HEK293 (cell line): ENCODE data around the gene ETV6.

ENCODE experiments used
- CTCF ChIA-PET: fragments of 350-600 bp; formaldehyde crosslinking; extraction: SDS; loops from one replicate; lab custom pipeline; 2021; ENCODE audit warnings: antibody characterized with exemption; lab: Yijun Ruan, JAX
- POLR2A ChIA-PET: fragments of 300-600 bp; formaldehyde crosslinking; extraction: SDS; loops from one replicate; lab custom pipeline; 2020; ENCODE audit warnings: antibody characterized with exemption, inconsistent platforms; lab: Yijun Ruan, JAX
- H3K27ac ChIP-seq: fragments of 200-500 bp; sonication (Bioruptor generic); 2 replicates; pipeline ENCODE4 v1.5.1; 2014; ENCODE audit warnings: low read depth, low read length, control low read depth, inconsistent platforms; ENCODE audit errors: extremely low read depth
- H3K36me3 ChIP-seq, 2 experiments: fragments of 200-500 bp in 1 of 2; sonication (Bioruptor generic) in 1 of 2; 1 replicate in 1 of 2; 2 replicates in 1 of 2; pipeline ENCODE4 v1.5.1; 2014 to 2017; ENCODE audit warnings: inconsistent platforms in 2 of 2, low read length in 2 of 2; ENCODE audit not compliant: control insufficient read depth in 2 of 2, insufficient read depth in 1 of 2
- H3K4me1 ChIP-seq: fragments of 200-500 bp; sonication (Bioruptor generic); 2 replicates; pipeline ENCODE4 v1.5.1; 2014; ENCODE audit warnings: mild to moderate bottlenecking, low read length, inconsistent platforms; ENCODE audit not compliant: control insufficient read depth, insufficient read depth
- H3K4me3 ChIP-seq: 2 replicates; pipeline ENCODE4 v1.5.1; 2011; ENCODE audit warnings: low read depth, mild to moderate bottlenecking, control low read depth, low read length, moderate library complexity
- H3K9me3 ChIP-seq: fragments of 200-500 bp; sonication (Bioruptor generic); 2 replicates; pipeline ENCODE4 v1.5.1; 2014; ENCODE audit warnings: low read depth, low read length, inconsistent platforms; ENCODE audit not compliant: control insufficient read depth, insufficient read depth
- GLIS2 ChIP-seq: fragments of 450-650 bp; formaldehyde crosslinking; IDR thresholded peaks from 2 replicates; pipeline ENCODE4 v1.5.1; 2016; ENCODE audit warnings: missing biosample characterization, missing genetic modification characterization
- KLF1 ChIP-seq: fragments of 450-650 bp; formaldehyde crosslinking; IDR thresholded peaks from 2 replicates; pipeline ENCODE4 v1.5.1; 2016; ENCODE audit warnings: missing biosample characterization, missing genetic modification characterization
- KLF17 ChIP-seq: fragments of 450-650 bp; formaldehyde crosslinking; IDR thresholded peaks from 2 replicates; pipeline ENCODE4 v1.5.1; 2016; ENCODE audit warnings: missing biosample characterization, missing genetic modification characterization
- KLF7 ChIP-seq: fragments of 450-650 bp; formaldehyde crosslinking; IDR thresholded peaks from 2 replicates; pipeline ENCODE4 v1.5.1; 2016; ENCODE audit warnings: missing biosample characterization, missing genetic modification characterization, borderline replicate concordance
- OVOL3 ChIP-seq: fragments of 450-650 bp; formaldehyde crosslinking; IDR thresholded peaks from 2 replicates; pipeline ENCODE4 v1.5.1; 2016; ENCODE audit warnings: missing biosample characterization, missing genetic modification characterization
- TSHZ1 ChIP-seq: fragments of 450-650 bp; formaldehyde crosslinking; IDR thresholded peaks from 2 replicates; pipeline ENCODE4 v1.5.1; 2016; ENCODE audit warnings: missing biosample characterization, missing genetic modification characterization, borderline replicate concordance
- ZBTB7A ChIP-seq: fragments of 450-650 bp; formaldehyde crosslinking; IDR thresholded peaks from 2 replicates; pipeline ENCODE4 v1.5.1; 2016; ENCODE audit warnings: low read depth, missing biosample characterization, missing genetic modification characterization
- ZEB2 ChIP-seq: fragments of 450-650 bp; formaldehyde crosslinking; IDR thresholded peaks from 2 replicates; pipeline ENCODE4 v1.5.1; 2016; ENCODE audit warnings: missing biosample characterization, missing genetic modification characterization
- ZNF366 ChIP-seq: fragments of 450-650 bp; formaldehyde crosslinking; conservative IDR thresholded peaks from 2 replicates; pipeline ENCODE4 v1.5.1; 2016; ENCODE audit warnings: missing biosample characterization, missing genetic modification characterization
- ZNF404 ChIP-seq: fragments of 450-650 bp; formaldehyde crosslinking; IDR thresholded peaks from 2 replicates; pipeline ENCODE4 v1.5.1; 2017; ENCODE audit warnings: missing biosample characterization, missing genetic modification characterization
- ZNF473 ChIP-seq: fragments of 450-650 bp; formaldehyde crosslinking; IDR thresholded peaks from 2 replicates; pipeline ENCODE4 v1.5.1; 2017; ENCODE audit warnings: missing biosample characterization, missing genetic modification characterization
- ZNF530 ChIP-seq: fragments of 450-650 bp; formaldehyde crosslinking; IDR thresholded peaks from 2 replicates; pipeline ENCODE4 v1.5.1; 2016; ENCODE audit warnings: low read depth, missing biosample characterization, missing genetic modification characterization
- ZNF558 ChIP-seq: fragments of 450-650 bp; formaldehyde crosslinking; IDR thresholded peaks from 2 replicates; pipeline ENCODE4 v1.5.1; 2016; ENCODE audit warnings: missing biosample characterization, missing genetic modification characterization
- ZNF624 ChIP-seq: fragments of 450-650 bp; formaldehyde crosslinking; IDR thresholded peaks from 2 replicates; pipeline ENCODE4 v1.5.1; 2017; ENCODE audit warnings: missing biosample characterization, missing genetic modification characterization
- ZNF76 ChIP-seq: fragments of 450-650 bp; formaldehyde crosslinking; IDR thresholded peaks from 2 replicates; pipeline ENCODE4; 2016; ENCODE audit warnings: low read depth, missing biosample characterization, missing genetic modification characterization, borderline replicate concordance
- TF ChIP-seq, protein P1 (sequence below): fragments of 450-650 bp; formaldehyde crosslinking; IDR thresholded peaks from 2 replicates; pipeline ENCODE4 v1.5.1; 2016; ENCODE audit warnings: missing biosample characterization, missing genetic modification characterization

The ETV6 gene

GRCh38 chr12:11861864-11862600 lies 212.6 kb downstream of the ETV6 start (continued):
- TF ChIP-seq GLIS2 (tag by site-specific recombination) = no peak
- TF ChIP-seq ZNF76 (tag by site-specific recombination) = no peak
- TF ChIP-seq KLF1 = no peak

- no peaks in the 10 kb centered on the region for H3K9me3 ChIP-seq
- CTCF ChIA-PET = no interaction called here
- POLR2A ChIA-PET = no interaction called here
- TF ChIP-seq TSHZ1 (tag by site-specific recombination) (no peak), ZNF366 (no peak), ZBTB7A (tag by site-specific recombination) (no peak), KLF7 (tag by site-specific recombination) (no peak), KLF17 (tag by site-specific recombination) (no peak), ZNF404 (no peak), ZNF624 (tag by site-specific recombination) (no peak), ZEB2 (tag by site-specific recombination) (no peak)
- TF ChIP-seq, protein P1, sequence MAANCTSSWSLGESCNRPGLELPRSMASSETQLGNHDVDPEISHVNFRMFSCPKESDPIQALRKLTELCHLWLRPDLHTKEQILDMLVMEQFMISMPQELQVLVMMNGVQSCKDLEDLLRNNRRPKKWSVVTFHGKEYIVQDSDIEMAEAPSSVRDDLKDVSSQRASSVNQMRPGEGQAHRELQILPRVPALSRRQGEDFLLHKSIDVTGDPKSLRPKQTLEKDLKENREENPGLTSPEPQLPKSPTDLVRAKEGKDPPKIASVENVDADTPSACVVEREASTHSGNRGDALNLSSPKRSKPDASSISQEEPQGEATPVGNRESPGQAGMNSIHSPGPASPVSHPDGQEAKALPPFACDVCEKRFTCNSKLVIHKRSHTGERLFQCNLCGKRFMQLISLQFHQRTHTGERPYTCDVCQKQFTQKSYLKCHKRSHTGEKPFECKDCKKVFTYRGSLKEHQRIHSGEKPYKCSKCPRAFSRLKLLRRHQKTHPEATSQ (tag by site-specific recombination) = no peak
- no peaks in the 10 kb centered on the region for H3K36me3 ChIP-seq
- no peak overlapping the region for H3K4me3 ChIP-seq
- no peak overlapping the region for H3K27ac ChIP-seq
- no peaks in the 10 kb centered on the region for H3K4me1 ChIP-seq
Measured at GRCh38 chr12:11862798-11863197, 213.3 kb downstream of the ETV6 start.

- no peak overlapping the region for H3K4me3 ChIP-seq
- TF ChIP-seq ZNF558 (tag by site-specific recombination) (no peak), ZNF473 (tag by site-specific recombination) (no peak), OVOL3 (tag by site-specific recombination) (no peak), ZNF530 (no peak)
- H3K9me3 ChIP-seq = no peaks in the 10 kb centered on the region
- no peaks in the 10 kb centered on the region for H3K4me1 ChIP-seq
- H3K27ac ChIP-seq = no peak overlapping the region
- POLR2A ChIA-PET = no interaction called here
- CTCF ChIA-PET = no interaction called here
- no peaks in the 10 kb centered on the region for H3K36me3 ChIP-seq
Measured at GRCh38 chr12:11863478-11863906, 214.0 kb downstream of the ETV6 start.
